GM18499 (cell line): ENCODE results near the gene LDB2.
"Not testable (repeated sequence)": the region's sequence is repeated elsewhere in the genome, so short reads cannot be mapped to it uniquely, and the experiment has no call there.

Experiments used
- ATAC-seq: cut with Tn5 transposase; IDR thresholded peaks from one replicate; pipeline ENCODE4 v1.9.1; 2021; ENCODE audit warnings: moderate number of reproducible peaks; ENCODE audit not compliant: insufficient read depth, unreplicated experiment

LDB2 gene

GRCh38 chr4:16667464-16667863, 231.0 kb downstream of the LDB2 start:
- no peak for ATAC-seq

GRCh38 chr4:16665942-16666551, 232.4 kb downstream of the LDB2 start:
- no peak for ATAC-seq

DNA sequence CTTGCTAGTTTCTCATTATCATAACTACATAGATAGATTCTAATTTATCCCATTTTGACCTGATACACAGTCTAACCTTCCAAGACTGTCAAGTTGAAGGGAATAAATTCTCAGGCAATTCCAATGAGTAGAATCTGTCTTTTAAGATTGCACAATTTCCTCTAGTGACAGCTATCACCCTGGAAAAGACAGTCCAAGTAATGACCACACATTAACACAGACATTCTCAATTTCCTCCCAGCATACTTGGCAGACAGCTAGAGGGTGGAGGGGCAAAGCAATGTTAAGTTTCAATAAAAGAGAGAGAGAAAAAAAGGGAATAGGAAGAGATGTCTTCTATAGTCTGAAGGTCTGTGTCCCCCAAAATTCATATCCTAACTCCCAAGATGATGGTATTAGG, 234.7 kb downstream of the LDB2 start:
- no peak for ATAC-seq

- no peak for ATAC-seq
These were observed 235.1 kb downstream of the LDB2 start for GRCh38 chr4:16663307-16663706.

- no peak for ATAC-seq
These were observed 236.6 kb downstream of the LDB2 start for GRCh38 chr4:16661813-16662212.

GRCh38 chr4:16660656-16661055, 237.8 kb downstream of the LDB2 start:
- no peak for ATAC-seq

- ATAC-seq = no peak
These were observed 238.8 kb downstream of the LDB2 start for GRCh38 chr4:16659694-16660093.

GRCh38 chr4:16659079-16659478, 239.4 kb downstream of the LDB2 start:
- no peak for ATAC-seq

- ATAC-seq = no peak
These were observed 240.3 kb downstream of the LDB2 start for GRCh38 chr4:16658183-16658582.

DNA sequence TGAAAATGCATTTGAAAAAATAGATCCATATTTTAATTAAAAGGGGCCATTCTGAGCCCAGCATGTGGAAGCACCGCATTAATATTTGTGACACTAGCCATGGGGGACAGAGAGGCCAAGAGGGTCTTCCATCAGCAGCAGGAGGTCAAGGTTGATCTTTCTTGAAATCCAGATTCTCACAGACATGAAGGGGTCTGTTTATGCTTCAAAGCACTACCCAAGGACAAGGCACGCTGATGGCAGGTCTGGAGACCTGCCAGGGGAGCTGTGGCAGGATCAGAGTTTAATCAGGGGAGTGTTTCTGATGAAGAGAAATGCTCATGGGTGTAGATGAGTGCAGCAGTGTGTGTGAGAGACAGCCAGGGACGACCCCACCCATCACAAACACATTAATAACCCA, 243.3 kb downstream of the LDB2 start:
- no peak for ATAC-seq

GRCh38 chr4:16652732-16653305, 245.6 kb downstream of the LDB2 start:
- no peak for ATAC-seq

DNA sequence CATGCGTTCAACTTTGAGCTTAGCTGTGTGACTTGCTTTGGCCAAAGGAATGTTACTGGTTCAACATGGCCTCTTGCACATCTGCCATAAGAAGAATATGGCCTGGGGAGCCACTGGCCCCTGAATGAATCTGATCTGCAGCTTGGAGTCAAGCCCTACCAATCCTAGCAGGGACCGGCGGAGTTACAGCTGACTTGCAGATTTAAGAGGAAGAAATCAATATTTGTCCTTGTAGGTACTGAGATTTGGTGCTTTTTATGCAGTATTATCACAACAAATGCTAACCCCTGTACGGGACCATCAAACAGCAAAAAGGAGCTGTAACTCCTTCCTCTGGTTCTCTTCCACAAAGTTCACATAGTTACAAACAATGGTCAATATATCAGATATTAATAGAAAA, 252.0 kb downstream of the LDB2 start:
- ATAC-seq = no peak

GRCh38 chr4:16643893-16644292, 254.6 kb downstream of the LDB2 start:
- ATAC-seq = no peak

- no peak for ATAC-seq
These were observed 255.5 kb downstream of the LDB2 start for GRCh38 chr4:16642897-16643296.

DNA sequence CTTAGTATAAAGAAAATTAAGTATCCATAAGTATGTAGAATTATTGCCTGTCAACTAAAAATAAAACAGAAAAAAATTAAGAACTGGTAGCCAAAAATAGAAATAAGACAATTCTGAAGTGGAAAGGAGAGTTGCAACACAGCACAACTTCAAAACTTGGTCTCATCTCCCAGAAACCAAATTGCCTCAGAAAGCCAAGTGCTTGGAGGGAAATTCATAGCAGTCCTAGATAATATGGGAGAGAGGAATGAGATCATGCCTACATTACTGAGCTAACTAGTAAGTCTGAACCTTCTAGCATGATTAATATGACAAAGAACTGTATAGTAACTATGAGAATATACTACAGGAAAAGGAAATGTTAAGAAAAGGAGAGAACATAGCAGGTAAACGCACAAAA, 256.5 kb downstream of the LDB2 start:
- ATAC-seq = no peak

GRCh38 chr4:16636912-16637630, 261.4 kb downstream of the LDB2 start:
- no peak for ATAC-seq

DNA sequence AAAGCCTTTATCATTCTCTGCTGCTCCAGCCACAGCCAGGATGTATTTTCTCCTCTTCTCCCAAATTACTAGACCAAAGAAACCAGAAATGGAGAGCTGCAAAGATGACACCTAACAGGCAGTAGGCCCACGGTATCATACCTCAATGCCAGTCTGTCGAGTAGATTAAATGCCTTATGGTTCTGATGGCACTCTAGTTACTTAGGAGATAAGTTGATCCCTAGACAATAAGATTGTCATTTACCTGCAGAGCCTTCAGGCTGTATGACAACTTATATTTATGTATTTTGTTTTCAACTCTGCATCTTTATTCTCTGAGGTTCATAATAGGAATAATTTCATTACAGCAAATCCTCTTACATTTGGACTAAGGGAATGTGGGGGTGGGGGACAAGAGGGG, 262.1 kb downstream of the LDB2 start:
- ATAC-seq = no peak

DNA sequence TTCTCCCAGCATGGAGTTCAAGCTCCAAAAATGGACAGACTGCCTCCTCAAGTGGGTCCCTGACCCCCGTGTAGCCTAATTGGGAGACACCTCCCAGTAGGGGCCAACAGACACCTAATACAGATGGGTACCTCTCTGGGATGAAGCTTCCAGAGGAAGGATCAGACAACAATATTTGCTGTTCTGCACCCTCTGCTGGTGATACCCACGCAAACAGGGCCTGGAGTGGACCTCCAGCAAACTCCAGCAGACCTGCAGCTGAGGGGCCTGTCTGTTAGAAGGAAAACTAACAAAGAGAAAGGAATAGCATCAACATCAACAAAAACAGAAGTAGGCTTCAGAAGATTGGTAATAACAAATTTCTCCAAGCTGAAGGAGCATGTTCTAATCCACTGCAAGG, 269.2 kb downstream of the LDB2 start:
- not testable (repeated sequence) for ATAC-seq

GRCh38 chr4:16628835-16629234, 269.6 kb downstream of the LDB2 start:
- not testable (repeated sequence) for ATAC-seq

DNA sequence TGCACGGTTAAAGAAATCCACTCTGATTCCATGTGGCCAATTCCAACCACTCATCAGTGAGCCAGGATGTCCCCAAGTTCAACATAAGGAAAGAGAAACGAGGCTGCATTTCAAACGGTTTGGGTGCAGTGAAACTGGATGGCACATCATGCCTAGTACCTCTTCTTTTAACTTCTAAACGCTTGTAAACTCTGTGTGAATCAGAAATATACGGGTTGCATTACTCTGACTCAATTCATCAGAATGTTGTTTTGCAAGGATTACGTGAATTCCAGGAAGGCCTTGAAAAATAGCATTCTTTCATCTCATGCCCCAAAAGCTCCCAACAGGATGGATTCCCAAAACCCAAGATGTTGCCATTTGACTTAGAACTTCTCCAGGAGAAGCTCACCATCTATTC, 270.4 kb downstream of the LDB2 start:
- ATAC-seq = no peak

GRCh38 chr4:16626945-16627344, 271.5 kb downstream of the LDB2 start:
- no peak for ATAC-seq

GRCh38 chr4:16622826-16623225, 275.6 kb downstream of the LDB2 start:
- no peak for ATAC-seq
